GM19463 (cell line): ENCODE results near the gene DTD2.

ENCODE experiments used
- ATAC-seq: cut with Tn5 transposase; IDR thresholded peaks from one replicate; pipeline ENCODE4 v1.9.1; 2021; ENCODE audit warnings: mild to moderate bottlenecking, moderate library complexity; ENCODE audit not compliant: unreplicated experiment

DTD2 gene

GRCh38 chr14:31408421-31408820, 48.9 kb downstream of the DTD2 start:
- ATAC-seq: no peak

GRCh38 chr14:31405599-31406232, 51.6 kb downstream of the DTD2 start:
- ATAC-seq: no peak

- ATAC-seq: no peak
Observed at GRCh38 chr14:31405106-31405505, 52.2 kb downstream of the DTD2 start.

GRCh38 chr14:31403707-31404106, 53.6 kb downstream of the DTD2 start:
- ATAC-seq: no peak

- ATAC-seq: no peak
Observed at GRCh38 chr14:31402764-31403439, 54.4 kb downstream of the DTD2 start.

GRCh38 chr14:31401369-31401932, 55.9 kb downstream of the DTD2 start:
- no peak for ATAC-seq

- ATAC-seq: no peak
Observed at GRCh38 chr14:31400031-31400638, 57.2 kb downstream of the DTD2 start.
